Stimulated activated CD4-positive, alpha-beta T cell treated with anti-CD3 and anti-CD28 coated beads, Interleukin-12 subunit alpha, Interleukin-12 subunit beta, amount 100 ng/mL, for 4 hours (primary cell): ENCODE measurements around the gene SDHAF2.
A peak's percentile ranks its signal among the peaks of the same experiment; 100 is the strongest.
"Not testable (repeated sequence)": the region's sequence is repeated elsewhere in the genome, so short reads cannot be mapped to it uniquely, and the experiment has no call there.

Source experiments
- DNase-seq: peaks from one replicate; pipeline ENCODE4 v3.0.0-alpha.2; 2020

Gene SDHAF2

GRCh38 chr11:61429691-61430582 lies at the start of gene SDHAF2, which contains the start of gene CPSF7:
TSS of gene SDHAF2 (plus strand) at chr11:61430124. CDS start at chr11:61430147, 23 bp downstream.
TSS of gene CPSF7 (minus strand) at chr11:61429975. CDS start at chr11:61429235, 740 bp downstream.
- peak; percentile 98 for DNase-seq

- no peak for DNase-seq
Measured at GRCh38 chr11:61380884-61381283, 49.0 kb upstream of the SDHAF2 start.

GRCh38 chr11:61383859-61384258 lies 46.1 kb upstream of the SDHAF2 start:
- not testable (repeated sequence) for DNase-seq

GRCh38 chr11:61384271-61385242 lies 45.4 kb upstream of the SDHAF2 start:
- no peak for DNase-seq

DNA sequence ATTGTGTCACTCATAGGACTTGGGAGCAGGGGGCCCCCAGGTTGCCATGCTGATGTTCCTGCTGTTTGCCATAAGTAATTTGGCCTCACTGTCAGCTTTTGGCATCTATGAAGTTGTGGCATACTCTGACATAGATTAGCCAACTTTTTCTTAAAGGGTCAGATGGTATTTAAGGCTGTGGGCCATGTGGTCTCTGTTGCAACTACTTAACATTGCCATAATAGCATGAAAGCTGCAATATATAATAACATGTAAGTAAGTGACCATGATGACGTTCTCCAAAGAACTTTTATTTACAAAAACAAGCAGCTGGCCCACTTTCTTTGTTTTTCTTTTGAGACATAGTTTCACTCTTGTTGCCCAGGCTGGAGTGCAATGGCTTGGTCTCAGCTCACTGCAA lies 39.8 kb upstream of the SDHAF2 start:
- no peak for DNase-seq

DNA sequence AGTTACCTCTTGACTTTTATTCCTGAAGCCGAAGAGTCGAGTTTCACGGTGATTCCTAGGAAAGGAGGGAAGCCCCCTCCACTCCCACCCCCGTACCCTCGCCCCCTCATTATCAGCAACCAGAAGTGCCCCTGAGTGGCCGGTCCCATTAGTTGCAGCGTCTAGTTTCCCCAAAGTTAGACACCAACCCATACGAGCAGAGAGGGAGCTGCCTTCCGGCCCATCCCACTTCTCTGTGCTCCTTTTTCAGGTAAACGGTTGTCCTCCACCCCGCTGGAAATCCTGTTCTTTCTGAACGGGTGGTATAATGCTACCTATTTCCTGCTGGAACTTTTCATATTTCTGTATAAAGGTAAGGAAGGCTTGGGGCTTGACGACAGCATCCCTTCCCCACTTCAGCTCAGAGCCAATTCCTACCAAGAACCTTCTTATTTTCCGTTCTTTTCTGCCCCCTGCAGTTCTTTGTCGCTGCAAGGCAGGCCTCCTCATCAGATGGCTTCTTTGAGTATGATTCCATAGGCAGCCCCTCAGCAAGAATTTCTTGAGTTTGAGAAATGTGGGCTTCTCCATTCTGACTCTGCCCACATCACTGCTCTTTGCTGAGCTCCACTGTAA lies 36.8 kb upstream of the SDHAF2 start:
- no peak for DNase-seq

DNA sequence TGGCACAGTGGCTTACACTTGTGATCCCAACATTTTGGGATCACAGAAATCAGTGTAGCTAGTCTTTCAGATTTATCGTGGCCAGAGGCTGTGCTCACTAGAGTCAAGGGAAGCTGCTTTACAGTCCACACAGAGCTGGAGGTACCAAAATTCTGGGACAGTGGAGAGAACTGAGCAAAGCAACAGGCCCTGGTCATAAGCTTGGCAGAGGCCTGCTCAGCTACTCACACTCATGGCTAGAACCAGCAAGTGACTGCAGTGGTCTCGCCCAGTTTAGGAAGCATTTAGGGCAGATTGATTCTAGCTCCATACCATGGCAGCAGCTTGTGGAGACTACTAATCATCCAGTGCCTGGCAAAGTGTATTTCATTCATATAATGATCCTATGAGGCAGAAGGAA lies 28.8 kb upstream of the SDHAF2 start:
- DNase-seq, result no peak

DNA sequence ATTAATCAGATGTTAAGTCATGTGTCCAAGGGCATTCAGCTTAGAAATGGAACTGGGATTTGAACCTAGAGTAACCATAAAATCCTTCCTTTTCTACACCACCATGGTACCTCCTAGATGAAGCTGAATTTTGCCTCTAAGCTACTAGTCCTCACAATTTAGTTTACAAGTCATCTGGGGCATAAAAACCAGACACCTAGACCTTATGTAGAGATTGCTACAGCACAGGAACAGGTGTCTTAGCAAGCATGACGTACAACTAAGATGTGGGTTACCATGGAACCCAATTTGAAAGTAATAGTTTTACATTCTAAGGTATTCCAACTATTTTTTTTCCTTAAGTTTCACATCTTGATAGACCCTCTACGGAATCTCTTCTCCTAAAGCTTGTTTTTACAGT lies 28.4 kb upstream of the SDHAF2 start:
- DNase-seq, result no peak

GRCh38 chr11:61403658-61404057 lies 26.3 kb upstream of the SDHAF2 start:
- DNase-seq, result no peak

DNA sequence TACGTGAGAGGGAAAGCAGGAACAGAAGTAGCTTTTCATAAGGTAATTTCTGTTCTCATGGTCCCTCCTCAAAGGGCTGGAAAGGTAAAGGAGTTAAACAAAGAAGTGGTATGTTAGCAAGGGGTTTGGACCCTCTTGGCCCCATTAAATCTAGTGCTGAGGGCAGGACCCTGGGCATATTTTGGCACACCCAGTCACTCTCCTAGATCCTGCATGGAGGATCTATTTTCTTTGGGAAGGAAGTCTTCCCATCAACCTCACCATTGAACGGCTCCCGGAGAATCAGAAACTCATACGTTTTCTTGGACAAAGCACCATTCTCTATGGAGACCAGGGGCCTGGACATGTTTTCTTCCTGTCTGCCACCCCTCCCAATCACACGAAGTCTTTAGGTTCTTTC lies 25.8 kb upstream of the SDHAF2 start:
- no peak for DNase-seq

DNA sequence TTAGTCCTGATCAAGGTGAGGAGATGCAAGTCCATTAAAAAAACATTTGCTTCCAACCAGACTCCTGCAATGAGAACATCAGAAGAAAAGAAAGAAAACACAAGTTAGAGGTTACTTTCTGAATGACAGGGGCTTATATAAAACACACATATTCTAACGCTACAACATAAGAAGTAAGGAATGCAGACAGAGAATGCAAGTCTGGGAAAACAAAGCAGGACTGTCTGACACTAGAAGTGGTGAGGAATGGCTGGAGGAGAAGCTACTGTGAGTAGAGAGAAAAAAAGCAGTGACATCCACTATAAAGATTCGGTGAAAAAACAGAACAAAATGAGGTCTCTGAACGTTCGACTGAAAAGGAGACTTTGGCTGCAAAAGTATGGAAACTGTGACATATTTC lies 25.3 kb upstream of the SDHAF2 start:
- no peak for DNase-seq

GRCh38 chr11:61406067-61406466 lies 23.9 kb upstream of the SDHAF2 start:
- DNase-seq, result no peak

DNA sequence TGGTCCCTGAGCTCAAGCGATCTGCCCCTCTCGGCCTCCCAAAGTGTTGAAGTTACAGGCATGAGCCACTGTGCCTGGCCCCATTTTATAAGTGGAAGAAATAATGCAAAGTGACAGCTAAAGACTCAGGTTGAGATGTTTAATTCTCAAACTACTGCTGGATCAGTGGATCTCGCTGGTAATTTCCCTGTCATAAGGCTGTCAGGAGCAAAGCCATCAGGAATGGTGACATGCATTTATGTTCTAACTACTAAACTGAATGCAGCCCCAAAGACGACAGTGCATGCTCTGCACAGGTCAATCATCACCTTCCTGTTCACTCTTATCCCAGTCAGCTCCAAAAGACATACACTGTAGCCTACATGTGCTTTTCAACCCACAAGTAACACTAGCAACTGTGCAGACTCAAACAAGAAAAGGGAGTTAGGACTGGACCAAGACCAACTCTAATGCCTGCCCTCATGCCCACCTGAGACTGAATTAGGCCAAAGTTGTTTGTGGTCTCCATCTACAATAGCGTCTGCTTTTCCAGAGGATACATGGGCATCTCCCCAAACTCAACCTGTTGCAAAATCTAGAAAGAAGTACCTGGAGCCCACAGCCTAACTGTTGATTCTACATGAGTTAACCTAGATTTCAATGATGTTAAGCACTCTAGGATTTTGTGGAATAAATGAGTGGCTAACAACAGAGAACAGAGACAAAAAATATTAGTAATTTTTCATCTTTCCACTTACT lies 22.8 kb upstream of the SDHAF2 start:
- DNase-seq, result no peak

- DNase-seq, result no peak
Measured at GRCh38 chr11:61411589-61411988, 18.3 kb upstream of the SDHAF2 start.

GRCh38 chr11:61413496-61413895 lies 16.4 kb upstream of the SDHAF2 start:
- no peak for DNase-seq

DNA sequence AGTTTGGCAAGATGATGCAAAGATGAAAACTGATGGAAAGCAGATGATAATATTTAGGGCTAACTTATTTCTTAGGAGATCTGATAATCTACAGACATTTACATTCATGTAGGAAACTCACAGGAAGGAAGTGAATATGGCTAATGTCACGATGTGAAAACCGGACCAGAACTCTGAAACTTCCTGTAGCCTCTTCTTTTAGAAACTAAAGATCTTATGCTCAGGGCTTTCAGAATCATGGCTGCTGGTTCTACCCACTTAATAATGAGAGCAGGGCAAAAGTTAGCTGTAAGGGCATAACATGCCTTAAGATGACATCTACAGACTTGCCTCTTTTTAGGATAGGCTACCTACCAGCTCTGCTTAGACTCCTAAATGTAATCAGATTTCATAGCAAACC lies 15.4 kb upstream of the SDHAF2 start:
- no peak for DNase-seq

DNA sequence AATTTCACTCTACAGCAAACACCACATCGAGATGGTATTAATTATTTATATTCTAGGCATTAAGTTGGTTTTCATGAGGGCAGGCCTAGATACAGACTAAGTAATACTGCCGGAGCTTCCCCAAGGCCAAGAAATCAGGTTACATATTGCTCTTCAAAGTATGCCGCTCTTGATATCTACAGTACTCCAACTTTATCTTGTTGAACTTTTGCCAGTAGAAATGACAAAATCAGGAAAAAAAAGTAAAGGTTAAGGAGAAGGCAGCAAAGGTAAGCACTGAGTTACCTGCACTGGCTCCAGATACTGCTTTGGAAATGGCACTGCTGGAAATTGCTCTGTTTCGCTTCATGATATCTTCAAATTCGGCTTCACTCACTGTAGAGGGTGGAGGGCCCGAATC lies 14.5 kb upstream of the SDHAF2 start:
- DNase-seq, result no peak

- no peak for DNase-seq
Measured at GRCh38 chr11:61416941-61417340, 13.0 kb upstream of the SDHAF2 start.

DNA sequence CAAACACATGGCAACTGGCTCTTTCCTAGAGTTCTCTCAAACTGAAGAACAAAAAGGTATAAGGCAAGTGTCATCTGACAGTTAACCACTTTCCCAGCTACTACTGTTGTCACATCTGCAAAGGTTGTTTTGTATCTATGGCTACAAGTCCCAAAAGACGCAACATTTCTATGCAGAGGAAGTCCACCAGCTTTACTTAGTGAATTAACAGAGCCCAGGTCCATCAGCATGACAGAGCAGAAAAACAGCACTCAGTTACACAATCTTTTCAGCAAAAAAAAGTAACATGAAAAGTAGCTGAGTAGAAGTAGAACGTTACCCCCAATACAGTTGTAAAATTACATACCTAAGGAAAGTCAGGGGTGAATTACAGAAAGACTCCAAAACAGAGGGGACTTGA lies 12.3 kb upstream of the SDHAF2 start:
- DNase-seq, result no peak

GRCh38 chr11:61418136-61418535 lies 11.8 kb upstream of the SDHAF2 start:
- no peak for DNase-seq

GRCh38 chr11:61422226-61422625 lies 7.7 kb upstream of the SDHAF2 start:
- DNase-seq, result no peak

DNA sequence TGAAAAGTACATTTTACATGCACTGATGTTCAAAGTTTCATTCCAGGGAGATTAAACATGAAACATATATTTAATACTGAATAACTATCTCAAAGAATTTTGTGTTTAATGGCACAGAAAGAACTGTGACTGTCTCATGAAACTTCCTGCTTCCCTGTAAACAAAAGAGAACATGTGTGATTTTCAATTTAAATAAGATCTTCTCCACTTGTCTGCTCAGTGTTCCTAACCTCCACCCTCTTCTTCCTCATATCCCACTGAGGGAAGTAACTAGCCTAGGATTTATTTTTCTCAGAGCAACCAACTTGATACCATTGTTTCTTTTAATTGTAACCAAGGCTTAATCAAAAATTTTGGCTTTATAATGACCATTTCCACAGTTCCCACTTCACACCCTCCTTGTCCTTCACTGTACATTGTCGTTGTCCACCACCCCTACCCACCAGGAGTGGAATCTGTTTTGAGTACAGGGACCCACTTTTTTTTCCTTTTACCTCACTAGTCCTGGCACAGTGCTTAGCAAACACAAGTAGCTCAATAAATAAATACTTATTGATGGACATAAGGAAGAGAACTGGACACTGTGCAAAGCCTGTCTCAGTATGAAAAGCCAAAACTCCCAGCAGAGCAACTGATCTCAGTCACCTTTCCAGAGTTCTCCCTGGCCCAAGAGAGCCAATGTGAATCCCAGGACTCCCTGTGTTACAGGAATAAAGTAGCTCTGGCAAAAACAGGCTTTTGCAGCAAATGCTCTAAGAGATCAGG lies 4.4 kb upstream of the SDHAF2 start:
- DNase-seq, result no peak
